Prostate gland (tissue), 2 donors: Measurements from ENCODE around the gene NSG2. TPM values are rescaled to one million over a fixed set of nuclear protein-coding genes. Genes with fewer than 3 reads are reported as not detected.

Experiments
- DNase-seq: peaks from one replicate; pipeline ENCODE4 v3.0.0-alpha.2; 2019; ENCODE audit warnings: low spot score
- H3K27ac ChIP-seq, 2 donors: fragments of 200-600 bp; sonication (generic); 2 replicates each; pipeline ENCODE4 v1.5.1; 2017 to 2019
- H3K27me3 ChIP-seq: fragments of 200-600 bp; sonication (generic); replicated peaks from 2 replicates; pipeline ENCODE4 v1.5.1; 2019; ENCODE audit not compliant: insufficient read depth
- H3K36me3 ChIP-seq, 2 donors: fragments of 200-600 bp; sonication (generic); 1 replicate in 1 of 2; 2 replicates in 1 of 2; pipeline versions ENCODE4 v1.5.1 to v1.8.1; 2017 to 2019
- H3K4me1 ChIP-seq: fragments of 200-600 bp; sonication (generic); replicated peaks from 2 replicates; pipeline ENCODE4 v1.5.1; 2019
- H3K4me3 ChIP-seq, 2 donors: fragments of 200-600 bp; sonication (generic); 2 replicates each; pipeline ENCODE4 v1.5.1; 2017 to 2019
- H3K9me3 ChIP-seq: fragments of 200-600 bp; sonication (generic); 2 replicates; pipeline ENCODE4 v1.5.1; 2017
- CTCF ChIP-seq, 4 experiments: fragments of 200-600 bp in 2 of 4; fragments of 450-650 bp in 2 of 4; sonication (generic) in 2 of 4; IDR thresholded peaks; 1 replicate in 3 of 4; 2 replicates in 1 of 4; pipeline ENCODE4 v1.5.1; 2016 to 2019; ENCODE audit warnings: antibody characterized with exemption in 4 of 4, mild to moderate bottlenecking in 2 of 4, moderate library complexity in 2 of 4
- POLR2A ChIP-seq: fragments of 450-650 bp; IDR thresholded peaks from one replicate; pipeline ENCODE4 v1.6.1; 2016; ENCODE audit warnings: antibody characterized with exemption, mild to moderate bottlenecking
- POLR2AphosphoS5 ChIP-seq: sonication (generic); formaldehyde crosslinking; IDR thresholded peaks from one replicate; pipeline ENCODE4 v1.6.1; 2017; ENCODE audit warnings: antibody characterized with exemption
- WGBS: methylation state at CpG from one replicate; pipeline ENCODE4 v1.1.5; 2018; 5-methylcytosine and 5-hydroxymethylcytosine counted together
- intact Hi-C: fragments of 100-400 bp; cut with DNase I; formaldehyde crosslinking; loops from one replicate; pipeline ENCODE4 v1.14.2; 2022
- total RNA-seq, 2 donors: library from RNA; depleted of rRNA; stranded (reverse); fragments of >200 nt; gene quantifications; one replicate each; pipeline ENCODE4 v1.1.0, GENCODE V29; 2016

Gene NSG2
- total RNA-seq, 2 donors from 2014 or later, result 0.74 TPM; not detected in 1

- H3K27me3 ChIP-seq, result no peaks in the 10 kb centered on the region
- DNase-seq, result no peak
- no peaks in the 10 kb centered on the region for H3K9me3 ChIP-seq
- WGBS, result 87% methylated on average over 6 of the region's 6 CpGs
- no peak overlapping the region for H3K4me3 ChIP-seq
- intact Hi-C loops, result no loop called here
- TF ChIP-seq POLR2A (no peak), POLR2AphosphoS5 (no peak), CTCF (IDR thresholded peaks at IDR 0.05) (no peak)
- no peaks in the 10 kb centered on the region for H3K36me3 ChIP-seq
- no peaks in the 10 kb centered on the region for H3K4me1 ChIP-seq
- no peak overlapping the region for H3K27ac ChIP-seq
Observed at GRCh38 chr5:174149989-174150388, 104.5 kb downstream of the NSG2 start.

GRCh38 chr5:174151599-174152181 lies 106.2 kb downstream of the NSG2 start:
- WGBS, result 53% methylated on average over 3 of the region's 3 CpGs
- no peak for DNase-seq
- Histone ChIP-seq H3K27me3 (no peaks in the 10 kb centered on the region), H3K9me3 (no peaks in the 10 kb centered on the region), H3K36me3 (no peaks in the 10 kb centered on the region), H3K4me3 (no peak overlapping the region), H3K27ac (no peak overlapping the region), H3K4me1 (no peaks in the 10 kb centered on the region)
- intact Hi-C loops, result no loop called here
- TF ChIP-seq POLR2AphosphoS5 (no peak), POLR2A (no peak), CTCF (IDR thresholded peaks at IDR 0.05) (no peak)

- TF ChIP-seq POLR2AphosphoS5, result no peak
- TF ChIP-seq CTCF (IDR thresholded peaks at IDR 0.05), result no peak
- no peak for TF ChIP-seq POLR2A
- Histone ChIP-seq H3K27me3 (no peaks in the 10 kb centered on the region), H3K4me3 (no peak overlapping the region), H3K27ac (no peak overlapping the region), H3K9me3 (no peaks in the 10 kb centered on the region), H3K36me3 (no peaks in the 10 kb centered on the region), H3K4me1 (no peaks in the 10 kb centered on the region)
- WGBS, result 69% methylated on average over 1 of the region's 1 CpG
- DNase-seq, result no peak
- intact Hi-C loops, result no loop called here
Observed at GRCh38 chr5:174154559-174154958, 109.1 kb downstream of the NSG2 start.

- H3K36me3 ChIP-seq, result no peaks in the 10 kb centered on the region
- H3K4me1 ChIP-seq, result no peaks in the 10 kb centered on the region
- intact Hi-C loops, result no loop called here
- no peaks in the 10 kb centered on the region for H3K27me3 ChIP-seq
- 100% methylated on average over 1 of the region's 1 CpG for WGBS
- H3K9me3 ChIP-seq, result no peaks in the 10 kb centered on the region
- no peak overlapping the region for H3K4me3 ChIP-seq
- no peak for TF ChIP-seq POLR2A
- TF ChIP-seq CTCF (IDR thresholded peaks at IDR 0.05), result no peak
- TF ChIP-seq POLR2AphosphoS5, result no peak
- no peak for DNase-seq
- no peak overlapping the region for H3K27ac ChIP-seq
Observed at GRCh38 chr5:174155281-174155680, 109.8 kb downstream of the NSG2 start.

- 38% methylated on average over 3 of the region's 3 CpGs for WGBS
- H3K9me3 ChIP-seq, result no peaks in the 10 kb centered on the region
- H3K4me3 ChIP-seq, result no peak overlapping the region
- H3K27ac ChIP-seq, result no peak overlapping the region
- no peaks in the 10 kb centered on the region for H3K4me1 ChIP-seq
- intact Hi-C loops, result no loop called here
- H3K36me3 ChIP-seq, result no peaks in the 10 kb centered on the region
- TF ChIP-seq POLR2AphosphoS5 (no peak), POLR2A (no peak)
- no peak for DNase-seq
- H3K27me3 ChIP-seq, result no peaks in the 10 kb centered on the region
Observed at GRCh38 chr5:174155706-174156105, 110.2 kb downstream of the NSG2 start.
